Measurements from ENCODE around the gene LTA. TPM values are rescaled to one million over a fixed set of nuclear protein-coding genes. Genes with fewer than 3 reads are reported as not detected.

Gene LTA
- total and polyA plus RNA-seq, 2 experiments from 2014 or later, result not detected

DNA sequence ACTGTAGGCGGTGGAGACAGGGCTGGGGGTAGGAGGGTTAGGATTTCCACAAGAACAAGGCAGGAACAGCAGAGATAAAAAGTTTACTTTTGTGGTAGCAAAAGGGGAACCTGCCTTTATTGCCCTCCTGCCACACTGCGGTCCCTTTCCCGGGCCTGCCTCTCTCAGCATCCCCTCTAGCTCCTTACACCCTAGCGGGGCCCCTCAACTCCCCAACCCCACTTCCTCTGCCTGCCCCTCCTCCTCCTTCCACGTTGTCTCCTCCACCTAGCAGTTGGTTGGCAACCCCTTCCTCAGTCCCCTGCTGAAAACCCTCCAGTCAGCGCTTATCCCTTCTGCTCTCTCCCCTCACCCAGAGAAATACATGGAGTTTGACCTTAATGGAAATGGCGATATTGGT, 43.7 kb downstream of the LTA start:
- TF ChIP-seq, protein P1, sequence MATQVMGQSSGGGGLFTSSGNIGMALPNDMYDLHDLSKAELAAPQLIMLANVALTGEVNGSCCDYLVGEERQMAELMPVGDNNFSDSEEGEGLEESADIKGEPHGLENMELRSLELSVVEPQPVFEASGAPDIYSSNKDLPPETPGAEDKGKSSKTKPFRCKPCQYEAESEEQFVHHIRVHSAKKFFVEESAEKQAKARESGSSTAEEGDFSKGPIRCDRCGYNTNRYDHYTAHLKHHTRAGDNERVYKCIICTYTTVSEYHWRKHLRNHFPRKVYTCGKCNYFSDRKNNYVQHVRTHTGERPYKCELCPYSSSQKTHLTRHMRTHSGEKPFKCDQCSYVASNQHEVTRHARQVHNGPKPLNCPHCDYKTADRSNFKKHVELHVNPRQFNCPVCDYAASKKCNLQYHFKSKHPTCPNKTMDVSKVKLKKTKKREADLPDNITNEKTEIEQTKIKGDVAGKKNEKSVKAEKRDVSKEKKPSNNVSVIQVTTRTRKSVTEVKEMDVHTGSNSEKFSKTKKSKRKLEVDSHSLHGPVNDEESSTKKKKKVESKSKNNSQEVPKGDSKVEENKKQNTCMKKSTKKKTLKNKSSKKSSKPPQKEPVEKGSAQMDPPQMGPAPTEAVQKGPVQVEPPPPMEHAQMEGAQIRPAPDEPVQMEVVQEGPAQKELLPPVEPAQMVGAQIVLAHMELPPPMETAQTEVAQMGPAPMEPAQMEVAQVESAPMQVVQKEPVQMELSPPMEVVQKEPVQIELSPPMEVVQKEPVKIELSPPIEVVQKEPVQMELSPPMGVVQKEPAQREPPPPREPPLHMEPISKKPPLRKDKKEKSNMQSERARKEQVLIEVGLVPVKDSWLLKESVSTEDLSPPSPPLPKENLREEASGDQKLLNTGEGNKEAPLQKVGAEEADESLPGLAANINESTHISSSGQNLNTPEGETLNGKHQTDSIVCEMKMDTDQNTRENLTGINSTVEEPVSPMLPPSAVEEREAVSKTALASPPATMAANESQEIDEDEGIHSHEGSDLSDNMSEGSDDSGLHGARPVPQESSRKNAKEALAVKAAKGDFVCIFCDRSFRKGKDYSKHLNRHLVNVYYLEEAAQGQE (IDR thresholded peaks at IDR 0.05; ENCODE audit: unreplicated experiment), result no peak
- TF ChIP-seq CTCF (conservative IDR thresholded peaks at IDR 0.05; ENCODE audit: low read depth in 2 of 2), result no peak
- no peak for TF ChIP-seq ZNF331 (CRISPR knock-in tag; IDR thresholded peaks at IDR 0.05; ENCODE audit: low read depth)
- TF ChIP-seq POLR2AphosphoS5 (IDR thresholded peaks at IDR 0.05; ENCODE audit: low read depth), result 0 out of 2 replicates have a peak, but pooled peaks have one; percentile 17
- Histone ChIP-seq H3K4me2 (peak overlapping the region; percentile 70), H2AFZ (peak overlapping the region; percentile 78; the same call in 1 of the 2 replicates), H3F3A (replicated peaks; ENCODE audit: low read depth) (no peaks in the 10 kb centered on the region), H3K4me3 (peak overlapping the region; percentile 35; the same call in 1 of the 2 replicates), H3K79me2 (replicated peaks; ENCODE audit: insufficient read depth) (no peaks in the 10 kb centered on the region; the same call in 1 of the 2 replicates), H3K27me3 (ENCODE audit: insufficient read depth) (no peaks in the 10 kb centered on the region), H3K9me2 (ENCODE audit: insufficient read depth) (no peaks in the 10 kb centered on the region), H3K4me1 (ENCODE audit: insufficient read depth) (peaks cover 25% of the 10 kb centered on the region), H4K20me1 (replicated peaks; ENCODE audit: insufficient read depth) (no peaks in the 10 kb centered on the region), H3K27ac (ENCODE audit: low read depth) (peak overlapping the region; percentile 66; the same call in 1 of the 2 replicates), H3K36me3 (ENCODE audit: insufficient read depth) (no peaks in the 10 kb centered on the region)
- H3K27me3 Mint-ChIP-seq (ENCODE audit: insufficient read depth, low read depth, poor library complexity), result peaks cover 12% of the 10 kb centered on the region
- no peaks in the 10 kb centered on the region for H3K9me3 Mint-ChIP-seq
- peaks cover 26% of the 10 kb centered on the region for H3K4me1 Mint-ChIP-seq
- peak; percentile 38 for DNase-seq (ENCODE audit: low spot score)
- H3K4me3 Mint-ChIP-seq, result peak overlapping the region; percentile 31
- H3K36me3 Mint-ChIP-seq (ENCODE audit: low read depth), result peaks cover 8% of the 10 kb centered on the region; the same call in 2 of the 3 replicates
- no peak for ATAC-seq
- H3K27ac Mint-ChIP-seq, result peak overlapping the region; percentile 54; the same call in 1 of the 2 replicates

GRCh38 chr6:31617010-31617409, 44.9 kb downstream of the LTA start:
- Histone ChIP-seq H3K4me2 (no peak overlapping the region), H3K4me1 (ENCODE audit: insufficient read depth) (peaks cover 30% of the 10 kb centered on the region), H3K36me3 (ENCODE audit: insufficient read depth) (no peaks in the 10 kb centered on the region), H3K9me2 (ENCODE audit: insufficient read depth) (no peaks in the 10 kb centered on the region), H3K4me3 (no peak overlapping the region), H3F3A (replicated peaks; ENCODE audit: low read depth) (peaks cover 10% of the 10 kb centered on the region; the same call in 1 of the 2 replicates), H2AFZ (no peak overlapping the region), H3K27ac (ENCODE audit: low read depth) (no peak overlapping the region), H4K20me1 (replicated peaks; ENCODE audit: insufficient read depth) (no peaks in the 10 kb centered on the region; the same call in 1 of the 2 replicates), H3K79me2 (replicated peaks; ENCODE audit: insufficient read depth) (peaks cover 12% of the 10 kb centered on the region), H3K27me3 (ENCODE audit: insufficient read depth) (no peaks in the 10 kb centered on the region)
- Mint-ChIP-seq H3K36me3 (ENCODE audit: low read depth) (peaks cover 18% of the 10 kb centered on the region), H3K4me3 (no peak overlapping the region; the same call in 2 of the 3 replicates), H3K27me3 (ENCODE audit: insufficient read depth, low read depth, poor library complexity) (peaks cover 17% of the 10 kb centered on the region), H3K9me3 (peaks cover 6% of the 10 kb centered on the region), H3K27ac (no peak overlapping the region), H3K4me1 (peaks cover 27% of the 10 kb centered on the region)
- ATAC-seq, result no peak
- no peak for DNase-seq (ENCODE audit: low spot score)
- TF ChIP-seq, protein P1 (IDR thresholded peaks at IDR 0.05; ENCODE audit: unreplicated experiment), result no peak
- TF ChIP-seq CTCF (conservative IDR thresholded peaks at IDR 0.05; ENCODE audit: low read depth in 2 of 2) (no peak), NANOG (IDR thresholded peaks at IDR 0.05; ENCODE audit: borderline replicate concordance) (no peak), STAT1 (IDR thresholded peaks at IDR 0.05; ENCODE audit: unreplicated experiment) (no peak), ZNF114 (CRISPR knock-in tag; IDR thresholded peaks at IDR 0.05) (no peak)

Measured in GM23338 (cell line).